ENCODE results near the gene JARID2.

JARID2 gene

DNA sequence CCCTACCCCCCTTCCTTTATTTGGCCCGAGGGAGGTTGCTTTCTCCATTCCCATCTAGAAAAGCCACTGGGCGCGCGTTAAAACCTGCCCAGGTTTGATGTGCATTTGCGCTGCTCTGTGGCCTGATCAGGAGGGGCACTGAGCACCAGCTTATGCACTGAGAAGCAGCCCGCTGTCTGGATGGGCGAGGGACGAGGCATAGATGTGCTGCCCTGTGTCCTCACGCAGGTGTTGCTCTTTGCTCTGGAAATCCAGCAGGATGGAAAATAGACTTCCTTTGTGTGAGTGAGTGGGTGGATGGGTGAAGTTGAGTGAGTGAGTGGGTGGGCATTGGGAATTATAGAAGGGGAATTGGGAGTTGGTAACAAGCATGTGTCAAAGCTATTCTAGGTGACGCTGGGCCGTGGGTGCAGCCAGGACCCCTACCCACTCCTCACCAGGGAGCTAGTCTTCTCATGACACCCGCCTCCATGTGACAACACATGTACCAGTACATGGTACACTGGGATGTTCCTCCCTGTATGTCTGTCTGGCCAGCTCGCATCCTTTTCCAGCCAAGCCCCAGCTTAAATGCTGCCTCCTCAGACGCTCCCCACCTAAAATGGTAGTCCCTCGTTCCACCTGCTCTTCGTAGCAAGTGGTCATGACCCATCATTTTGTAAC, 254.3 kb downstream of the JARID2 start:
- Histone ChIP-seq H3K4me3 (ENCODE audit: low read length) (no peak overlapping the region), H3K4me1 (ENCODE audit: control insufficient read depth, insufficient read depth, low read length) (peaks cover 34% of the 10 kb centered on the region), H3K36me3 (ENCODE audit: control insufficient read depth, insufficient read depth, low read length, severe bottlenecking) (peaks cover 31% of the 10 kb centered on the region), H3K9ac (ENCODE audit: low read length) (no peak overlapping the region), H3K9me3 (ENCODE audit: control insufficient read depth, low read length) (no peaks in the 10 kb centered on the region), H3K27me3 (replicated peaks; ENCODE audit: control insufficient read depth, insufficient read depth, low read length) (no peaks in the 10 kb centered on the region)
- no peak for DNase-seq (ENCODE audit: low read depth)

DNA sequence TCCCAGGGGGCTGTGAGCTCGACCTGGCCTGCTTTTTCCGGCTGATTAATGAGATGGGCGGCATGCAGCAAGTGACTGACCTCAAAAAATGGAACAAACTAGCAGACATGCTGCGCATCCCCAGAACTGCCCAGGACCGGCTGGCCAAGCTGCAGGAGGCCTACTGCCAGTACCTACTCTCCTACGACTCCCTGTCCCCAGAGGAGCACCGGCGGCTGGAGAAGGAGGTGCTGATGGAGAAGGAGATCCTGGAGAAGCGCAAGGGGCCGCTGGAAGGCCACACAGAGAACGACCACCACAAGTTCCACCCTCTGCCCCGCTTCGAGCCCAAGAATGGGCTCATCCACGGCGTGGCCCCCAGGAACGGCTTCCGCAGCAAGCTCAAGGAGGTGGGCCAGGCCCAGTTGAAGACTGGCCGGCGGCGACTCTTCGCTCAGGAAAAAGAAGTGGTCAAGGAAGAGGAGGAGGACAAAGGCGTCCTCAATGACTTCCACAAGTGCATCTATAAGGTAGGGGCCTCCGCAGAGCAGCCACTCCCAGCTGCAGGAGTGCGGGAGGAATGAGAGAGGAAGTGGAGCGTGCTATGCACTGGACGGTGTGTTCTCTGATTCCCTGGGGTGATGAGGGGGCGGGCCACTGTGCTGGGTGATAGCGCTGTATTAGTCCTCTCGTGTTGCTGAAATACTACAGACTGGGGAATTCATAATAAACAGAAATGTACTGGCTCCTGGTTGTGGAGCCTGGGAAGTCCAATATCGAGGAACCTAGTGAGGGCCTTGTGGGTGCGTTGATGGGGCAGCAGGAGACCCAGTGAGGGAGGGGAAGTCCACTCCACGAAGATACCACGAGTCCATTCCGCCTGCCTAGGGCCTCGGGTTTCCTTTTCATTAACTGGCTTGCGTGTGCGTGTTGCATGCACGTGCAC, 255.3 kb downstream of the JARID2 start:
- Histone ChIP-seq H3K9ac (ENCODE audit: low read length) (no peak overlapping the region), H3K4me1 (ENCODE audit: control insufficient read depth, insufficient read depth, low read length) (peaks cover 34% of the 10 kb centered on the region), H3K9me3 (ENCODE audit: control insufficient read depth, low read length) (no peaks in the 10 kb centered on the region), H3K27me3 (replicated peaks; ENCODE audit: control insufficient read depth, insufficient read depth, low read length) (no peaks in the 10 kb centered on the region), H3K36me3 (ENCODE audit: control insufficient read depth, insufficient read depth, low read length, severe bottlenecking) (peaks cover 29% of the 10 kb centered on the region), H3K4me3 (ENCODE audit: low read length) (no peak overlapping the region)
- DNase-seq (ENCODE audit: low read depth) = no peak

DNA sequence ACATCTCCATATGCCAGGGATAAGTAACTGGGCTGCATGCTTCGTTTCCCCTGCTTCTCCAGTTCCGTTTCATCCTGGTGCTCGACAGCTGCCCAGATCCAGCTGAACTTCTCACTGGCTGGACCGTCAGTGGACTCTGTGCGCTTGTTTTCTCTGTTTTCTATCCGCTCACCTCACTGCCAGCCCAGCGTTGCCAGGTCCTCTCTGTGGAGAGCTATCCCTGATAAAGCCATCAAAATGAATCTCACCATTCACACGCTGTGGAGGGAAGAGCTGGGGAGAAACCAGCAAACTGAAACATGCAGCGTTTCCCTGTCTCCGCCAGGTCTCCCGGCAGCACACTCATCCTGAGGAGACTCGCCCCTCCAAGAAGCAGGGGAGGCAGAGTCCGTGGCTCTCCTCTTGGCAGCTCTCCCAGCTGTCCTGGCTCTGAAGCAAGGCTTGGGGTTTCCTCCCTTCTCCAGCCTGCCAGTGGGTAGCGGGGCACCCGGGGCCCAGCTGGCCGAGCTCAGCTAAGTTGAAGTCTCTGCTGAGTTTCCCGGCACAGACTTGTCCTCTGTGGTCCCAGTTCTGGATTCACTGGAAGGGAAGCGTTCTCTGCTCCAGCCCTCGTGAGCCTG, 256.1 kb downstream of the JARID2 start:
- peaks cover 21% of the 10 kb centered on the region for H3K36me3 ChIP-seq (ENCODE audit: control insufficient read depth, insufficient read depth, low read length, severe bottlenecking)
- DNase-seq (ENCODE audit: low read depth) = peak; percentile 56

DNA sequence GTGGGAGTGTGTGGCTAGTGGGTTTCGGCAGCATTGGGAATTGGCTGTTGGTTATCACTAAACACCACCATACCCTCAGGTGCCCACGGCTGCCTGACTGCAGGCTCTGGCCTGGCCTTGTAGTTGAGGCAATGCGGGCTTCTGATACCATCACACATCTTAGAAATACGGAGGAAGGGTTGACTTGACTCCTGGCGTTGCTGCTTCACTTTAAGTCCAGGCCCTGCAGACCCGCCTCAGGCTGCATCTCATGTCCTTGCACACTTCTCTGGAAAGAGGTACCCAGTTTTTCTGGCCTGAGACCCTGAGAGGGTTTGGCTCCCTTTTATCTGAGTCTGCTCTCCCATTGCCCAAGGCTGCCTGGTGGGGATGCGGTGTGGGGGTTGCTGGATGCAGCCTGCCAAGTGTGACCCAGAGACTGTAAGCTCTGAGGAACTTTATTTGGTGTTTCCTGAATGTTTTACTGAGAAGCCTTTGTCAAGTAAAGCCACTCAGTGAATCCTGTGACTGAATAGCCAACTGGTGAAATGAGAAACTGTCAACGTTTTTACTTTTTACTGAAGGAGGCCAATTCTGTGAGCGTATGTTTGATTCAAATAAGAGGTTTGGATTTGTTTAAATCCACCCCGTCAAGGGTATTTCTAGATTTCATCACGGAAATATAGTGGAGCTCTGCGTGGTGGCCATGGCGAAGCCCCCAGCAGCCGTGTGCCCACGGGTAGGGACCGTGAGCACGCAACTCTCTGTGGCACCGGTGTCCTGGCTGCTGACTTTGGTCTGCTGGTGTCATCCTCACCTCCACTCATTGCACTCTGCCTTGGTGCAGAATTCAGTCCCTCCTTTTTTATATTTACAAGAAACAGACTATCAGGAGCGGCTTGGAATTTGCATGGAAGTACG, 256.8 kb downstream of the JARID2 start:
- Histone ChIP-seq H3K4me1 (ENCODE audit: control insufficient read depth, insufficient read depth, low read length) (peaks cover 34% of the 10 kb centered on the region), H3K27me3 (replicated peaks; ENCODE audit: control insufficient read depth, insufficient read depth, low read length) (no peaks in the 10 kb centered on the region), H3K4me3 (ENCODE audit: low read length) (no peak overlapping the region), H3K9me3 (ENCODE audit: control insufficient read depth, low read length) (no peaks in the 10 kb centered on the region), H3K36me3 (ENCODE audit: control insufficient read depth, insufficient read depth, low read length, severe bottlenecking) (peaks cover 18% of the 10 kb centered on the region), H3K9ac (ENCODE audit: low read length) (no peak overlapping the region)
- DNase-seq (ENCODE audit: low read depth) = no peak

More for the DNA sequence above, 256.1 kb downstream of the JARID2 start:
- H3K4me3 ChIP-seq (ENCODE audit: low read length) = no peak overlapping the region
- peaks cover 34% of the 10 kb centered on the region for H3K4me1 ChIP-seq (ENCODE audit: control insufficient read depth, insufficient read depth, low read length)
- no peaks in the 10 kb centered on the region for H3K27me3 ChIP-seq (replicated peaks; ENCODE audit: control insufficient read depth, insufficient read depth, low read length)
- no peak overlapping the region for H3K9ac ChIP-seq (ENCODE audit: low read length)
- H3K9me3 ChIP-seq (ENCODE audit: control insufficient read depth, low read length) = no peaks in the 10 kb centered on the region

DNA sequence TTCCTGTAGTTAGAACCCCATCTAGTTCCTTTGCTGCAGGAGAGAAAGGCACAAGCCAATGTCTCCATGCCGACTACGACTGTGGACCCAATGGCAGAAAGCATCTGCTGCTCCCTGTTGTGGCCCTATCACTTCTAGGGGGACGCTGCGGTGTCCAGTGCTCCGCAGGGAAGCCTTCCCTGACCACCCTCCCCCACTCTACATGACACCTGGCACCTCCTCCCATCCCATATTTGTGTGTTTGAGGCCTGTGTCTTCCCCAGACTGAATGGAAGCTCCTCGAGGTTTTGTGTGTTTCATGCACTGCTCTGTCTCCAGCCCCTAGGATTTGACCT, 257.4 kb downstream of the JARID2 start:
- peaks cover 17% of the 10 kb centered on the region for H3K36me3 ChIP-seq (ENCODE audit: control insufficient read depth, insufficient read depth, low read length, severe bottlenecking)
- no peaks in the 10 kb centered on the region for H3K9me3 ChIP-seq (ENCODE audit: control insufficient read depth, low read length)
- H3K9ac ChIP-seq (ENCODE audit: low read length) = no peak overlapping the region
- H3K4me3 ChIP-seq (ENCODE audit: low read length) = no peak overlapping the region
- H3K27me3 ChIP-seq (replicated peaks; ENCODE audit: control insufficient read depth, insufficient read depth, low read length) = no peaks in the 10 kb centered on the region
- no peak for DNase-seq (ENCODE audit: low read depth)
- peaks cover 34% of the 10 kb centered on the region for H3K4me1 ChIP-seq (ENCODE audit: control insufficient read depth, insufficient read depth, low read length)

DNA sequence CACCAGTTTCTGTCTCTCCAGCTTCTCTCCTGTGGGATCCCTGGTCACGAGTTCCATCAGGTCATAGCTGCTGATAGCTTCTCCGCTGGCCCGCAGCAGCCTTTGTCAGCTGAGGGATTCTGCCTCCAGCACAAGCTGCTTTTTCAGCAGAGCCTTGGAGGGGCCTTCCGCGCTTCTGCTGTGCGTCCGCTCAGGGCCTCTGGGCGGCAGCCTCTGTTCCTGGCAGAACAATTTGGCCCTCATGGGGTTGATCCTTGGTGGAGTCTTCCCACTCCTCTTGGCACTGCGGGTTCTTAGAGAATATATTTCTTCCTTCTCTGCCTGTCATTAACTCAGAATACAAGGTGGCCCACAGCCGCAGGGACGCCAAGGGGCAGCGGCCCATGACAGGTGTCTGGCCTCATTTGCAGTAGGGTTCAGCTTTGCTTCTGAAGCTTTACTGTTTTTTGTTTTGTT, 258.2 kb downstream of the JARID2 start:
- peak overlapping the region; percentile 49 for H3K9ac ChIP-seq (ENCODE audit: low read length)
- H3K27me3 ChIP-seq (replicated peaks; ENCODE audit: control insufficient read depth, insufficient read depth, low read length) = no peaks in the 10 kb centered on the region
- H3K36me3 ChIP-seq (ENCODE audit: control insufficient read depth, insufficient read depth, low read length, severe bottlenecking) = peaks cover 24% of the 10 kb centered on the region
- peaks cover 34% of the 10 kb centered on the region for H3K4me1 ChIP-seq (ENCODE audit: control insufficient read depth, insufficient read depth, low read length)
- no peak for DNase-seq (ENCODE audit: low read depth)
- H3K9me3 ChIP-seq (ENCODE audit: control insufficient read depth, low read length) = no peaks in the 10 kb centered on the region
- H3K4me3 ChIP-seq (ENCODE audit: low read length) = peak overlapping the region; percentile 58

DNA sequence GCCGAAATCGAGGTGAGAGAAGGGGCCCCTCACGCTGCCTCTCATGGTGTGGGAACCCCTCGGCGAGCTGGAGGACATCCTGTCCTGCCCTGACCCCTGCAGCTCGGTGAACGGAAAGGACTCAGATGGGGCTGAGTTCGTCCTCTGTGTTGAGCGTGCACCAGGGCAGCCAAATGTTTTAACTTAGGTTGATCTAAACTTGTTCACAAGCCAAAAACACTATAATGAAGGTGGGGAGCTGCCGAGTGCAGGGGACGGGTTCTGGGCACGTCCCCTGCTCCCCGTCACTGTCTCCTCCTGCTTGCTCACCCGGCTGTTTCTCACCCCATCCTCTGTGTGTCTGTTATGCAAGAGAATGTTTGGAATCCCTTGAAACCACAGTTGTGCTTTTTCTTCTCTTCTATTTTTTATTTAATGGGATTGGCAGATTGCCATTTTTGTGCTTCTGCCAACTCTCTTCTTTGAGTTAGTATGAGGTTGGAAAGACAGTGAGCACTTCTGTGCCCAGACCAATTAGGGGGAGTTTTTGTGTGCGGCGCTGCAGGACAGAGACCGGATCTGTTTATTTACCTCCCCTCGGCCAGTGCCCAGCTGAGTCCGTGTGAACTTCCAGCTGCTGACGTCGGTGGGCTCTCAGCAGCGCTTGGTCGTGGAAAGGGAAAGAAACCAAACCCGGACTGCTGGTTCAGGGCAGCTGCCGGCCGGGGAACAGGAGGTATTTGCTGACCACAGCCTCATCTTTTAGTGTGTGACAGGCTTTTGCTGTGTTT, 258.9 kb downstream of the JARID2 start:
- Histone ChIP-seq H3K9me3 (ENCODE audit: control insufficient read depth, low read length) (no peaks in the 10 kb centered on the region), H3K9ac (ENCODE audit: low read length) (peak overlapping the region; percentile 49), H3K4me3 (ENCODE audit: low read length) (peak overlapping the region; percentile 58), H3K27me3 (replicated peaks; ENCODE audit: control insufficient read depth, insufficient read depth, low read length) (no peaks in the 10 kb centered on the region), H3K36me3 (ENCODE audit: control insufficient read depth, insufficient read depth, low read length, severe bottlenecking) (peaks cover 28% of the 10 kb centered on the region), H3K4me1 (ENCODE audit: control insufficient read depth, insufficient read depth, low read length) (peaks cover 34% of the 10 kb centered on the region)
- peak; percentile 94 for DNase-seq (ENCODE audit: low read depth)

DNA sequence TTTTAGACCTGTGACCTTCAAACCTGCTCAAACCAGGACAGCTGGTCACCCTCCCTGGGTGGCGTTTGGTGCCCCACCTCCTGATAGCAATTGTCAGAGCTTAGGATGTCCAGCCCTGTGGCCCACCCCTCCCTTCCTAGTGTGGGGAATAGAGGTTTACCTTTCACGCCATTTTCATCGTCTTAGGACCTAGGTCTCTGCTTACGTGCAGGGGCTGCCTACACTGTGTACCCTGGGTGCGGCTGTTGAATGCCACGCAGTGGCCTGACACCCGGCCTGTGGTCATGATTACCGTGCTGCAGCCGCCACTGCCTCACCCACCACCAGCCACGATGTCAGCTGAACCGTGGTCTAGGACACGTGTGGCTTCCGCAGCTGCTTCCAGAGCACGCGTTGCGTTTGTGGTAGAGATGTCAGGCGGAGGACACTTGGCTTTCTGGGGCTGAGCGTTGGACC, 259.6 kb downstream of the JARID2 start:
- peaks cover 28% of the 10 kb centered on the region for H3K36me3 ChIP-seq (ENCODE audit: control insufficient read depth, insufficient read depth, low read length, severe bottlenecking)
- H3K9me3 ChIP-seq (ENCODE audit: control insufficient read depth, low read length) = no peaks in the 10 kb centered on the region
- H3K27me3 ChIP-seq (replicated peaks; ENCODE audit: control insufficient read depth, insufficient read depth, low read length) = no peaks in the 10 kb centered on the region
- H3K9ac ChIP-seq (ENCODE audit: low read length) = peak overlapping the region; percentile 21
- no peak for DNase-seq (ENCODE audit: low read depth)
- H3K4me3 ChIP-seq (ENCODE audit: low read length) = peak overlapping the region; percentile 58
- peaks cover 34% of the 10 kb centered on the region for H3K4me1 ChIP-seq (ENCODE audit: control insufficient read depth, insufficient read depth, low read length)

DNA sequence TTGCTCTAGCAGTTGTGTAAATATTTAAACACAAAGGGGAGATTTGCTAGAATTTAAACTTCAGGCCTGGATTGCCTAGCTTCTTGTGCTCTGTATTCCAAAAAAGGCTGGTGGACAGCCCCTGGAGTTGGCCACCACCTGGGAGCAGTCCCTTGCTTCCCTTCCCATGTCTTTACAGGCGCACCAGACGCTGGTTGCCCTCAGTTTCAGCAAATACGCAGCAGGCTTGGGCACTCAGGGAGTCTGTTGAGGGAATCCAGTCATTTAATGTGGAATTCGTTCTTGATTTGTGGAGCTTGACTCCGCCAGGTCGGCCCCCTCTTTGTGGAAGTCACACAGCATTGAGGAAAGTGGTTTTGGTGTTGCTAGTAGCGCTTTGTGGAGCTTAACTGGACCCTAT, 260.2 kb downstream of the JARID2 start:
- H3K36me3 ChIP-seq (ENCODE audit: control insufficient read depth, insufficient read depth, low read length, severe bottlenecking) = peaks cover 24% of the 10 kb centered on the region
- H3K27me3 ChIP-seq (replicated peaks; ENCODE audit: control insufficient read depth, insufficient read depth, low read length) = no peaks in the 10 kb centered on the region
- no peak overlapping the region for H3K9ac ChIP-seq (ENCODE audit: low read length)
- H3K4me1 ChIP-seq (ENCODE audit: control insufficient read depth, insufficient read depth, low read length) = peaks cover 34% of the 10 kb centered on the region
- H3K9me3 ChIP-seq (ENCODE audit: control insufficient read depth, low read length) = no peaks in the 10 kb centered on the region
- H3K4me3 ChIP-seq (ENCODE audit: low read length) = no peak overlapping the region
- DNase-seq (ENCODE audit: low read depth) = no peak

DNA sequence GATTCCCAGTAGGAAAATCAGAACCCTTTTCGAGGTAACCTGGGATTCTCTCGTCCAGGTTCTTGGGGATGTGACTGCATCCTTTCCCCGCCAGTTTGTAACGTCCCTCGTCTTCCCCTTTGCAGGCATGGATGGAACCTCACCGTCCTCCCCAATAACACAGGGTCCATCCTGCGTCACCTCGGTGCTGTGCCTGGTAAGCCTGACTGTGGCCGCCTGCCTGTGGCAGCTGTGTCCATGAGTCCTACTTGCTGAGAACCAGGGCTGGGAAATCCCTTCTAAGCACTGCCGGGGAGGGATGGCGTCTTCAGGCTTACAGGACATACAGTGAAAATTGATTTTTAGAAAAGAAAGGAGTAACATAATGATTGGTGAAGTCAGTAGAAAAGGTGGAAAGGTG, 261.4 kb downstream of the JARID2 start:
- no peaks in the 10 kb centered on the region for H3K9me3 ChIP-seq (ENCODE audit: control insufficient read depth, low read length)
- no peaks in the 10 kb centered on the region for H3K27me3 ChIP-seq (replicated peaks; ENCODE audit: control insufficient read depth, insufficient read depth, low read length)
- H3K4me1 ChIP-seq (ENCODE audit: control insufficient read depth, insufficient read depth, low read length) = peaks cover 39% of the 10 kb centered on the region
- peaks cover 27% of the 10 kb centered on the region for H3K36me3 ChIP-seq (ENCODE audit: control insufficient read depth, insufficient read depth, low read length, severe bottlenecking)
- H3K9ac ChIP-seq (ENCODE audit: low read length) = no peak overlapping the region
- H3K4me3 ChIP-seq (ENCODE audit: low read length) = no peak overlapping the region
- no peak for DNase-seq (ENCODE audit: low read depth)

All from adipocyte (in vitro differentiated cells).